Measurements from ENCODE around the gene IDE. TPM values are rescaled to one million over a fixed set of nuclear protein-coding genes. Genes with fewer than 3 reads are reported as not detected.
A peak's percentile ranks its signal among the peaks of the same experiment; 100 is the strongest.

IDE gene
- total and polyA plus RNA-seq, 9 of the 15 experiments (the other 6 are each of a cell fraction or from before 2014, with no cell fraction given), result 10.2 to 50.6 (median 33.2) TPM

DNA sequence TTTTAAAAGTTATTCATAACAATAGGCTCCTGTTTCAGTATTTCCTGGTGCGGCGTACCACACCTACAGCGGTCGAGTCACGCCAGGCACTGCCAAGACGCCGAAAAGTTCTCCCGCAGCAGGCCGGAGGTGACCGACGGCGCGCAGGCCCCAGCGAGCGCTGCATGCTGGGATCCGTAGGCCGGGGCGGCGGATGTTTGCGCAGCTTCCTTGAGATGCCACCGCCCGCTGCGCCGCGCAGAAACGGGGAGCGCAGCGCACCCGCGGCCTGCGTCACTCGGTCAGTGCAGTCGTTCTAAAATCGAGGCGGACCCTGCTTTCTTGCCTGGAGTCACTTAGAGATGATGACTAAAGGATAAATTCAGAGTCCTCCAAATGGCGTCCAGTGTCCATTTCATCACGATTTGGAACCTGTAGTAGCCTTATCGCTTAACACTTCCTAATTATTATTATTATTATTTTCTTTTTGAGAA lies 17.7 kb upstream of the IDE start (continued):
- TF ChIP-seq, protein P1, sequence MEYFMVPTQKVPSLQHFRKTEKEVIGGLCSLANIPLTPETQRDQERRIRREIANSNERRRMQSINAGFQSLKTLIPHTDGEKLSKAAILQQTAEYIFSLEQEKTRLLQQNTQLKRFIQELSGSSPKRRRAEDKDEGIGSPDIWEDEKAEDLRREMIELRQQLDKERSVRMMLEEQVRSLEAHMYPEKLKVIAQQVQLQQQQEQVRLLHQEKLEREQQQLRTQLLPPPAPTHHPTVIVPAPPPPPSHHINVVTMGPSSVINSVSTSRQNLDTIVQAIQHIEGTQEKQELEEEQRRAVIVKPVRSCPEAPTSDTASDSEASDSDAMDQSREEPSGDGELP (CRISPR knock-in tag; IDR thresholded peaks at IDR 0.05; ENCODE audit: borderline replicate concordance), result peak; percentile 71; the same call in 1 of the 2 replicates
- no peak for TF ChIP-seq MBD1 (CRISPR knock-in tag; IDR thresholded peaks at IDR 0.05)
- no peak for TF ChIP-seq NFRKB (IDR thresholded peaks at IDR 0.05; ENCODE audit: low read depth)
- TF ChIP-seq, protein P2, sequence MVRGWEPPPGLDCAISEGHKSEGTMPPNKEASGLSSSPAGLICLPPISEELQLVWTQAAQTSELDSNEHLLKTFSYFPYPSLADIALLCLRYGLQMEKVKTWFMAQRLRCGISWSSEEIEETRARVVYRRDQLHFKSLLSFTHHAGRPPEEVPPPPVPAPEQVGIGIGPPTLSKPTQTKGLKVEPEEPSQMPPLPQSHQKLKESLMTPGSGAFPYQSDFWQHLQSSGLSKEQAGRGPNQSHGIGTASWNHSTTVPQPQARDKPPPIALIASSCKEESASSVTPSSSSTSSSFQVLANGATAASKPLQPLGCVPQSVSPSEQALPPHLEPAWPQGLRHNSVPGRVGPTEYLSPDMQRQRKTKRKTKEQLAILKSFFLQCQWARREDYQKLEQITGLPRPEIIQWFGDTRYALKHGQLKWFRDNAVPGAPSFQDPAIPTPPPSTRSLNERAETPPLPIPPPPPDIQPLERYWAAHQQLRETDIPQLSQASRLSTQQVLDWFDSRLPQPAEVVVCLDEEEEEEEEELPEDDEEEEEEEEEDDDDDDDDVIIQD (CRISPR knock-in tag; IDR thresholded peaks at IDR 0.05), result no peak
- TF ChIP-seq MCM7 (IDR thresholded peaks at IDR 0.05), result no peak
- peak; percentile 77 for TF ChIP-seq POLR2A (conservative IDR thresholded peaks at IDR 0.05)
- peak; percentile 35; the same call in 1 of the 2 replicates for TF ChIP-seq ESRRA (IDR thresholded peaks at IDR 0.05; ENCODE audit: borderline replicate concordance, low read depth)
- no peak for TF ChIP-seq CBX5 (IDR thresholded peaks at IDR 0.05; ENCODE audit: borderline replicate concordance, low read depth)
- peak in 1 of 2 experiments; percentile 36 for TF ChIP-seq E2F6 (IDR thresholded peaks at IDR 0.05; ENCODE audit: borderline replicate concordance in 1 of 2, extremely low read depth in 1 of 2, insufficient read depth in 1 of 2, insufficient read length in 1 of 2, low read depth in 1 of 2, low read length in 1 of 2, poor library complexity in 1 of 2, severe bottlenecking in 1 of 2)
- no peak for TF ChIP-seq ZNF274 (IDR thresholded peaks at IDR 0.05; ENCODE audit: borderline replicate concordance, low read depth, low read length)
- peak in 2 of 3 experiments; percentile 58 to 79 for TF ChIP-seq YY1 (IDR thresholded peaks at IDR 0.05; ENCODE audit: borderline replicate concordance in 1 of 3, control insufficient read depth in 1 of 3, extremely low read depth in 1 of 3, insufficient read depth in 3 of 3, insufficient read length in 1 of 3, insufficient replicate concordance in 2 of 3, low read depth in 1 of 3, low read length in 2 of 3)
- no peak for TF ChIP-seq HIVEP1 (CRISPR knock-in tag; IDR thresholded peaks at IDR 0.05)
- no peak for TF ChIP-seq FOXK2 (conservative IDR thresholded peaks at IDR 0.05 in 1 of 2, IDR thresholded peaks at IDR 0.05 in 1 of 2; ENCODE audit: low read depth in 2 of 2)
- TF ChIP-seq ZNF197 (CRISPR knock-in tag; IDR thresholded peaks at IDR 0.05; ENCODE audit: low read depth), result no peak
- TF ChIP-seq, protein P3, sequence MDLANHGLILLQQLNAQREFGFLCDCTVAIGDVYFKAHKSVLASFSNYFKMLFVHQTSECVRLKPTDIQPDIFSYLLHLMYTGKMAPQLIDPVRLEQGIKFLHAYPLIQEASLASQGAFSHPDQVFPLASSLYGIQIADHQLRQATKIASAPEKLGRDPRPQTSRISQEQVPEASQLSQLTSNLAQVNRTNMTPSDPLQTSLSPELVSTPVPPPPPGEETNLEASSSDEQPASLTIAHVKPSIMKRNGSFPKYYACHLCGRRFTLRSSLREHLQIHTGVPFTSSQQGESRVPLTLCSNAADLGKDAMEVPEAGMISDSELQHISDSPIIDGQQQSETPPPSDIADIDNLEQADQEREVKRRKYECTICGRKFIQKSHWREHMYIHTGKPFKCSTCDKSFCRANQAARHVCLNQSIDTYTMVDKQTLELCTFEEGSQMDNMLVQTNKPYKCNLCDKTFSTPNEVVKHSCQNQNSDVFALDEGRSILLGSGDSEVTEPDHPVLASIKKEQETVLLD (IDR thresholded peaks at IDR 0.05), result 0 out of 2 replicates have a peak, but pooled peaks have one; percentile 67
- TF ChIP-seq ARID2 (IDR thresholded peaks at IDR 0.05), result no peak
- 0 out of 2 replicates have a peak, but pooled peaks have one; percentile 53 for TF ChIP-seq ZKSCAN1 (IDR thresholded peaks at IDR 0.05; ENCODE audit: low read depth, low read length)
- no peak for TF ChIP-seq COPS2 (conservative IDR thresholded peaks at IDR 0.05)
- TF ChIP-seq EWSR1 (IDR thresholded peaks at IDR 0.05; ENCODE audit: borderline replicate concordance, low read depth, partially characterized antibody), result no peak
- no peak for TF ChIP-seq HNRNPUL1 (IDR thresholded peaks at IDR 0.05; ENCODE audit: low read length)
- TF ChIP-seq ZNF584 (CRISPR knock-in tag; IDR thresholded peaks at IDR 0.05; ENCODE audit: low read depth), result no peak
- TF ChIP-seq YBX1 (IDR thresholded peaks at IDR 0.05), result no peak

Measured in K562 (cell line).